ENCODE results near the gene AMN1.

DNA sequence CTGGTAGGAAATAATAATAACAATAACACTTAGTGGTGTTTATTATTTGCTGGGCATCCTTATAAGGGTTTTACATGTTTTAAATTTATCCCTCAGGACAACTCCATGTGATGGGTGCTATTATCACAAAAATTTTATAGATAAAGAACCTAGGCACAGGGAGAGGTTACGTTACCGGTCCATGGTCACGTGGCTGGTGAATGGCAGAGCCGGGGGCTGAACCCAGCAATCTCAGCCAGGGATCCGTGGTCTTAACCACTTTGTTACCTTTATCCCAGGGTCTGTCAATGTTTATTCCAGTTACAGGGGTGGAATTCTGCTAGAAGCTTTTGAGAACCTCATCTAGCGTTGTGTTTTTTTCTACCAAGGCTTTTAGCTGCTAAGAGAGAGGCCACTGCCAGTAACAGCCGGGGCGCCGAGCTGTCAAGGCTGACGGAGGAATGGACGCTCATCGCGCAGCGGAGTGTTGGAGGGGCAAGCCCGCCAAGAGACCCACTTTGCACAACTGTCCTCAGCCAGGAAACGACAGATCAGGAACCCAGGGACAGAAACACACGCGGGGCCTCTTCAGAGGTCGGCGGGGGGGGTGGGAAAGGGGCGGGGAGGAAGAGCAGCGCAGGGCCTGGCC lies 418 bp downstream of the AMN1 start:
- TF ChIP-seq POLR2AphosphoS5 (IDR thresholded peaks at IDR 0.05) (no peak), POLR2A (IDR thresholded peaks at IDR 0.05) (no peak), CTCF (IDR thresholded peaks at IDR 0.05) (no peak)

All from suprapubic skin (tissue), 4 donors.